ENCODE results near the gene DCT.
"Not testable (repeated sequence)": the region's sequence is repeated elsewhere in the genome, so short reads cannot be mapped to it uniquely, and the experiment has no call there.

DCT gene

GRCh38 chr13:94498831-94499230, 19.3 kb upstream of the DCT start:
- H3K9me3 ChIP-seq (ENCODE audit: control insufficient read depth in 2 of 2, low read length in 2 of 2); H3K36me3 ChIP-seq (ENCODE audit: control insufficient read depth in 2 of 2, insufficient read depth in 2 of 2, low read length in 2 of 2); H3K27me3 ChIP-seq (ENCODE audit: control insufficient read depth in 2 of 2, insufficient read depth in 2 of 2, low read length in 2 of 2); H3K27ac ChIP-seq (ENCODE audit: low read depth in 2 of 2, low read length in 2 of 2); H3K4me1 ChIP-seq (ENCODE audit: control insufficient read depth in 2 of 2, insufficient read depth in 2 of 2, low read length in 2 of 2); H3K9ac ChIP-seq (ENCODE audit: low read depth in 1 of 2, low read length in 2 of 2); H3K4me3 ChIP-seq (ENCODE audit: low read length in 2 of 2): not testable (repeated sequence)

GRCh38 chr13:94495806-94496205, 16.3 kb upstream of the DCT start:
- H3K4me3 ChIP-seq (ENCODE audit: low read length in 2 of 2), result no peak overlapping the region
- no peak overlapping the region for H3K27ac ChIP-seq (ENCODE audit: low read depth in 2 of 2, low read length in 2 of 2)
- H3K27me3 ChIP-seq (ENCODE audit: control insufficient read depth in 2 of 2, insufficient read depth in 2 of 2, low read length in 2 of 2), result no peaks in the 10 kb centered on the region
- H3K9ac ChIP-seq (ENCODE audit: low read depth in 1 of 2, low read length in 2 of 2), result no peak overlapping the region
- no peaks in the 10 kb centered on the region for H3K4me1 ChIP-seq (ENCODE audit: control insufficient read depth in 2 of 2, insufficient read depth in 2 of 2, low read length in 2 of 2)
- no peaks in the 10 kb centered on the region for H3K36me3 ChIP-seq (ENCODE audit: control insufficient read depth in 2 of 2, insufficient read depth in 2 of 2, low read length in 2 of 2)
- H3K9me3 ChIP-seq (ENCODE audit: control insufficient read depth in 2 of 2, low read length in 2 of 2), result peaks cover 0 to 3% of the 10 kb centered on the region in 2 donors

GRCh38 chr13:94494026-94494425, 14.5 kb upstream of the DCT start:
- Histone ChIP-seq H3K9ac (ENCODE audit: low read depth in 1 of 2, low read length in 2 of 2) (no peak overlapping the region), H3K4me1 (ENCODE audit: control insufficient read depth in 2 of 2, insufficient read depth in 2 of 2, low read length in 2 of 2) (no peaks in the 10 kb centered on the region), H3K4me3 (ENCODE audit: low read length in 2 of 2) (no peak overlapping the region), H3K36me3 (ENCODE audit: control insufficient read depth in 2 of 2, insufficient read depth in 2 of 2, low read length in 2 of 2) (no peaks in the 10 kb centered on the region), H3K27ac (ENCODE audit: low read depth in 2 of 2, low read length in 2 of 2) (no peak overlapping the region), H3K27me3 (ENCODE audit: control insufficient read depth in 2 of 2, insufficient read depth in 2 of 2, low read length in 2 of 2) (no peaks in the 10 kb centered on the region), H3K9me3 (ENCODE audit: control insufficient read depth in 2 of 2, low read length in 2 of 2) (peaks cover 0 to 3% of the 10 kb centered on the region in 2 donors)

- no peaks in the 10 kb centered on the region for H3K9me3 ChIP-seq (ENCODE audit: control insufficient read depth in 2 of 2, low read length in 2 of 2)
Measured at GRCh38 chr13:94487043-94487442, 7.6 kb upstream of the DCT start.

DNA sequence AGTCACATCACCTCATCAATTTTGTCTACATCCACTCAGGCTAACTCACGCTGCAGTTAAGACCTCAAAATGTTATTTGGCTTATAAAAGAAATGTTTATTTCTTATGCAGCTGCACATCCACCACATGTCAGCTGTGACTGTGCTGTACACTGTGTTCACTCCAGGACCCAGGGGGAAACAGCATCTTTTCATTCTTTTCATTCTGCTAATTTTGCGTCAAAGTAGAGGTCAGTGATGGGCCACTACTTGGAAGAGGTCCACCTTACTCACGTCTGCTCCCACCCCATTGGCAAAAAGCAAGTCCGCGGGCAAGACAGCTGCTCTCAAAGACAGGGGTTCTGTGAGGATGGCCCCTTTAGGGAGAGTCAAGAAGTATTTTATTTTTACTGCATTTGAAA, 4.5 kb upstream of the DCT start:
- H3K27me3 ChIP-seq (ENCODE audit: control insufficient read depth in 2 of 2, insufficient read depth in 2 of 2, low read length in 2 of 2), result no peaks in the 10 kb centered on the region
- no peaks in the 10 kb centered on the region for H3K36me3 ChIP-seq (ENCODE audit: control insufficient read depth in 2 of 2, insufficient read depth in 2 of 2, low read length in 2 of 2)
- H3K27ac ChIP-seq (ENCODE audit: low read depth in 2 of 2, low read length in 2 of 2), result no peak overlapping the region
- no peaks in the 10 kb centered on the region for H3K4me1 ChIP-seq (ENCODE audit: control insufficient read depth in 2 of 2, insufficient read depth in 2 of 2, low read length in 2 of 2)
- no peak overlapping the region for H3K9ac ChIP-seq (ENCODE audit: low read depth in 1 of 2, low read length in 2 of 2)
- H3K9me3 ChIP-seq (ENCODE audit: control insufficient read depth in 2 of 2, low read length in 2 of 2), result no peaks in the 10 kb centered on the region
- H3K4me3 ChIP-seq (ENCODE audit: low read length in 2 of 2), result no peak overlapping the region

More at GRCh38 chr13:94487043-94487442, 7.6 kb upstream of the DCT start:
- Histone ChIP-seq H3K27me3 (ENCODE audit: control insufficient read depth in 2 of 2, insufficient read depth in 2 of 2, low read length in 2 of 2) (no peaks in the 10 kb centered on the region), H3K36me3 (ENCODE audit: control insufficient read depth in 2 of 2, insufficient read depth in 2 of 2, low read length in 2 of 2) (no peaks in the 10 kb centered on the region), H3K4me3 (ENCODE audit: low read length in 2 of 2) (no peak overlapping the region), H3K4me1 (ENCODE audit: control insufficient read depth in 2 of 2, insufficient read depth in 2 of 2, low read length in 2 of 2) (no peaks in the 10 kb centered on the region), H3K27ac (ENCODE audit: low read depth in 2 of 2, low read length in 2 of 2) (no peak overlapping the region), H3K9ac (ENCODE audit: low read depth in 1 of 2, low read length in 2 of 2) (no peak overlapping the region)

- Histone ChIP-seq H3K36me3 (ENCODE audit: control insufficient read depth in 2 of 2, insufficient read depth in 2 of 2, low read length in 2 of 2) (no peaks in the 10 kb centered on the region), H3K4me3 (ENCODE audit: low read length in 2 of 2) (no peak overlapping the region), H3K9me3 (ENCODE audit: control insufficient read depth in 2 of 2, low read length in 2 of 2) (no peaks in the 10 kb centered on the region), H3K4me1 (ENCODE audit: control insufficient read depth in 2 of 2, insufficient read depth in 2 of 2, low read length in 2 of 2) (no peaks in the 10 kb centered on the region), H3K27me3 (ENCODE audit: control insufficient read depth in 2 of 2, insufficient read depth in 2 of 2, low read length in 2 of 2) (no peaks in the 10 kb centered on the region), H3K9ac (ENCODE audit: low read depth in 1 of 2, low read length in 2 of 2) (no peak overlapping the region), H3K27ac (ENCODE audit: low read depth in 2 of 2, low read length in 2 of 2) (no peak overlapping the region)
Measured at GRCh38 chr13:94481941-94482340, 2.5 kb upstream of the DCT start.

DNA sequence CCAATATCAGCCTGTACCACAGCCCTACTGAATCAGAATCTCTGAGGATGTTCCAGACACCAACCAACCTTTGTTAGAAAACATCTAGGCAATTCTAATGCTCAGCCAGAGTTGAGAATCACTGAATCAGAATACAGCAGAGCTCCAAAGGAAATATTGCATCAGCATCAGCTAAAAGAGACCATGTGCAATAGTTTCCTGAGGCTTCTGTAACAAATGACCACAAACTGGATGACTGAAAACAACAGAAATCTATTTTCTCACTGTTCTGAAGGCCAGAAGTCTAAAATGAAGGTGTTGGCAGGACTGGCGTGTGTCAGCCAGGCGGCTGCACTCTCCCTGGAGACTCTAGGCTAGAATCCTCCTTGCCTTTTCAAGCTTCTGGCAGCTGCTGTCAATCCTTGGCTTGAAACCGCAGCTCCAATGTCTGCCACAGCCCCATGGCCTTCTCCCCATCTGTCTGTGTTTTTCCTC, 1.2 kb upstream of the DCT start:
- Histone ChIP-seq H3K27me3 (ENCODE audit: control insufficient read depth in 2 of 2, insufficient read depth in 2 of 2, low read length in 2 of 2) (no peaks in the 10 kb centered on the region), H3K4me1 (ENCODE audit: control insufficient read depth in 2 of 2, insufficient read depth in 2 of 2, low read length in 2 of 2) (no peaks in the 10 kb centered on the region), H3K4me3 (ENCODE audit: low read length in 2 of 2) (no peak overlapping the region), H3K9me3 (ENCODE audit: control insufficient read depth in 2 of 2, low read length in 2 of 2) (no peaks in the 10 kb centered on the region), H3K9ac (ENCODE audit: low read depth in 1 of 2, low read length in 2 of 2) (no peak overlapping the region), H3K27ac (ENCODE audit: low read depth in 2 of 2, low read length in 2 of 2) (no peak overlapping the region), H3K36me3 (ENCODE audit: control insufficient read depth in 2 of 2, insufficient read depth in 2 of 2, low read length in 2 of 2) (no peaks in the 10 kb centered on the region)

DNA sequence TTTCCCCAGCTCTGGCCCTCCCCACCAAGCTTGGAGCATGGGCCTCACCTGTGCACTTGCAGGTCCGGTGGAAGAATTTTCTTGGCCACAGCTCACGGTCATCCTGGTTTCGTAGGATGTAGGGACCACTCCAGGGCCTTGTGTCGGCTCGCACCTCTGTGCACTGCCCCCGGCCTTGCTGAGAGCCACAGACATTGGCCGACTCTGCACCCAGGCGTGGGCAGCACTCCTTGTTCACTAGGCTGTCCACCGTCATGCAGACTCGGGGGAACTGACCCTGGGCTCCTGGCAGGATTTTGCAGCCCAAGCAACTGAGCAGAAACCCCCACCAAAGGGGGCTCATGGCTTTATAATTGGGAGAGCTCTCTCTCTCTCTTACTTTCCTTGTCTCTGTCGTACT, 569 bp downstream of the DCT start:
- no peak overlapping the region for H3K27ac ChIP-seq (ENCODE audit: low read depth in 2 of 2, low read length in 2 of 2)
- H3K4me1 ChIP-seq (ENCODE audit: control insufficient read depth in 2 of 2, insufficient read depth in 2 of 2, low read length in 2 of 2), result no peaks in the 10 kb centered on the region
- H3K4me3 ChIP-seq (ENCODE audit: low read length in 2 of 2), result no peak overlapping the region
- H3K9ac ChIP-seq (ENCODE audit: low read depth in 1 of 2, low read length in 2 of 2), result no peak overlapping the region
- no peaks in the 10 kb centered on the region for H3K9me3 ChIP-seq (ENCODE audit: control insufficient read depth in 2 of 2, low read length in 2 of 2)
- no peaks in the 10 kb centered on the region for H3K36me3 ChIP-seq (ENCODE audit: control insufficient read depth in 2 of 2, insufficient read depth in 2 of 2, low read length in 2 of 2)
- no peaks in the 10 kb centered on the region for H3K27me3 ChIP-seq (ENCODE audit: control insufficient read depth in 2 of 2, insufficient read depth in 2 of 2, low read length in 2 of 2)

DNA sequence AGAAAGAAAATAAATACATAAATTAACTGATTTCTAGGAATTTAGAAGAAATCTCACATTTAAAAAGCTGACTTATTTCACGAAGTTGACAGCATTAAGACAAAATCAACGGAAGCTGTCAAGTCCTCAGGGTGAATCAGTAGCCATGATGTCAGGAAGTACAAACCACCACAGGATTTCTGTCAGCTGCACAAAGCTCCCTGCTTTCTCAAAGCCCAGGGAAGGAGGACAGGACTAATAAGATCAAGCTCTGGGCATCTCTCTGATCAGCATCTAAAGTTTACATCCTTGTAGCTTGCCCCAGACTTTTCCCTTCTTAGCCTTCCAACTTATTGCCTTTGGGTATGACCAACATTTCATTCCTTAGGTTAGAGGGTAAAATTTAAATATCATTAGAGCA, 9.4 kb downstream of the DCT start:
- no peaks in the 10 kb centered on the region for H3K4me1 ChIP-seq (ENCODE audit: control insufficient read depth in 2 of 2, insufficient read depth in 2 of 2, low read length in 2 of 2)
- no peak overlapping the region for H3K27ac ChIP-seq (ENCODE audit: low read depth in 2 of 2, low read length in 2 of 2)
- no peaks in the 10 kb centered on the region for H3K36me3 ChIP-seq (ENCODE audit: control insufficient read depth in 2 of 2, insufficient read depth in 2 of 2, low read length in 2 of 2)
- H3K9ac ChIP-seq (ENCODE audit: low read depth in 1 of 2, low read length in 2 of 2), result no peak overlapping the region
- no peaks in the 10 kb centered on the region for H3K9me3 ChIP-seq (ENCODE audit: control insufficient read depth in 2 of 2, low read length in 2 of 2)
- no peaks in the 10 kb centered on the region for H3K27me3 ChIP-seq (ENCODE audit: control insufficient read depth in 2 of 2, insufficient read depth in 2 of 2, low read length in 2 of 2)
- H3K4me3 ChIP-seq (ENCODE audit: low read length in 2 of 2), result no peak overlapping the region

DNA sequence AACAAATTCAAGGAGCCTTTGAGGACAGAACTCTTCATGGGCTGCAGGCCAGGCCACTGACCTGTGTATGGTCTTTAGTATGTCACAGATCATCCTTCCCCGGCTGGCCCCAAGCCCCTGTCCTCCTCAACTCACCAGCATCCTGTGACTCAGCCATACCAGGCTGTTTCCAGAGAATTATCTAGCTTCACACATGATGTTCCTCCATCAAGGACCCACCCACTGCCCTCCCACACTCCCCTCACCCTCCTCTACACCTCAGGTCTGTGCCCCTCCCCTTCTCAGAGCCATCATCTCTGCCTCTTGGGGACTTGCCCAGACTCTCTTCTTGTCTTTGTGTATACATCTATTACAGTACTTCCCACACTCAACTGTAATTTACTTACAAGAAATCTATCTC, 14.7 kb downstream of the DCT start:
- Histone ChIP-seq H3K27me3 (ENCODE audit: control insufficient read depth in 2 of 2, insufficient read depth in 2 of 2, low read length in 2 of 2) (no peaks in the 10 kb centered on the region), H3K4me3 (ENCODE audit: low read length in 2 of 2) (no peak overlapping the region), H3K27ac (ENCODE audit: low read depth in 2 of 2, low read length in 2 of 2) (no peak overlapping the region), H3K4me1 (ENCODE audit: control insufficient read depth in 2 of 2, insufficient read depth in 2 of 2, low read length in 2 of 2) (no peaks in the 10 kb centered on the region), H3K9ac (ENCODE audit: low read depth in 1 of 2, low read length in 2 of 2) (no peak overlapping the region), H3K9me3 (ENCODE audit: control insufficient read depth in 2 of 2, low read length in 2 of 2) (no peaks in the 10 kb centered on the region), H3K36me3 (ENCODE audit: control insufficient read depth in 2 of 2, insufficient read depth in 2 of 2, low read length in 2 of 2) (no peaks in the 10 kb centered on the region)

GRCh38 chr13:94462670-94463069, 16.8 kb downstream of the DCT start:
- H3K27me3 ChIP-seq (ENCODE audit: control insufficient read depth in 2 of 2, insufficient read depth in 2 of 2, low read length in 2 of 2), result peaks cover 0 to 2% of the 10 kb centered on the region in 2 donors
- no peak overlapping the region for H3K4me3 ChIP-seq (ENCODE audit: low read length in 2 of 2)
- H3K27ac ChIP-seq (ENCODE audit: low read depth in 2 of 2, low read length in 2 of 2), result no peak overlapping the region

More at GRCh38 chr13:94462670-94463069, 16.8 kb downstream of the DCT start:
- Histone ChIP-seq H3K36me3 (ENCODE audit: control insufficient read depth in 2 of 2, insufficient read depth in 2 of 2, low read length in 2 of 2) (no peaks in the 10 kb centered on the region), H3K9me3 (ENCODE audit: control insufficient read depth in 2 of 2, low read length in 2 of 2) (no peaks in the 10 kb centered on the region), H3K4me1 (ENCODE audit: control insufficient read depth in 2 of 2, insufficient read depth in 2 of 2, low read length in 2 of 2) (no peaks in the 10 kb centered on the region), H3K9ac (ENCODE audit: low read depth in 1 of 2, low read length in 2 of 2) (no peak overlapping the region)

Measured in mucosa of rectum (tissue), 2 donors.